Activated CD4-positive, alpha-beta T cell treated with anti-CD3 and anti-CD28 coated beads for 1 hour (primary cell): ENCODE data around the gene ITK.
"Not testable (repeated sequence)": the region's sequence is repeated elsewhere in the genome, so short reads cannot be mapped to it uniquely, and the experiment has no call there.

Experiments used
- DNase-seq: peaks from one replicate; pipeline ENCODE4 v3.0.0-alpha.2; 2020

Gene ITK

DNA sequence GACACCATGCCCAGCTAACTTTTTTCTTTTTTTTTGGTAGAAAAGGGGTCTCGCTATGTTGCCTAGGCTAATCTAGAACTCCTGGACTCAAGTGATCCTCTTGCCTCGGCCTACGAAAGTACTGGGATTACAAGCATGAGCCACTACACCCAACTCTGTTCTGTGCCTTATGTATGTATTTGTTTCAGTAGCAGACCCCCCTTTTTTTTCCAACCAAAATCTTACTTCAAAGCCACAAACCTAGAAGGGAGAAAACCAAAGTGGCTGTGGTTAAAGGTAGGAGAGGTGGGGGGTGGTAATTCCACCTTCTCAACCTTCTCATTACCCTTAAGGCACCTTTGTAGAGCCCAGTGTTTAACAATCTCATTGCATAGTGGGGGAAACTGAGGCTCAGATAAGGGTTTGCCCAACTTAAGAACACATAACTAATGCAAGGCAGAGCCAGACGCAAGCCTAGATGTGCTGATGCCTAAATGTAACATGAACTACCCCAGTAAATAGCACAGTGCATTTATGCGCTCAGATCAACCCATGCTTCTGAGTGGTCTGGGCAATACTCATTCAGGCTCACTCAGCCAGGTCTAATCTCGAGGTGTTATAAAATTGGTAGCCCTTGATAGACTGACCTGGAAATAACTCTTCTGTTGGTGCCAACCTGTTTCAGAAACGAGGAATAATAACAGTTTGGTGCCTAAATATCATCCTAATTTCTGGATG lies 33.0 kb downstream of the ITK start:
- DNase-seq: no peak

DNA sequence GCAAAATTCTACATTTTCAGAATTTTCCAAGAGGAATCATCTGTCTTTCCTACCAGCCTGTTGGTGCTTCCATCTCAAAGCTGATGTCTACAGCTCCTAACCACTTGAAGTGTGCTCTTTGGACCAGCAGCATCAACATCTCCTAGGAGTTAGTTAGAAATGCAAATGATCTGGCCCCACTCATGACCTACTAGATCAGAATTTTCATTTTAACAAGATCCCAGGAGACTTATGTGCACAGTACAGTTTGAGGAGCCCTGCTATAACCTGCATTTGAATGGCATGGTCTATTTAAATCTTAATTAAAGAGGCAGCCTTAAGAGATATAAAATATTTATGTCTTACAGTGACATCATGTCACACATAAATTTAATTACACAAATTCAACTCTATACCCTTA lies 33.8 kb downstream of the ITK start:
- DNase-seq: no peak

DNA sequence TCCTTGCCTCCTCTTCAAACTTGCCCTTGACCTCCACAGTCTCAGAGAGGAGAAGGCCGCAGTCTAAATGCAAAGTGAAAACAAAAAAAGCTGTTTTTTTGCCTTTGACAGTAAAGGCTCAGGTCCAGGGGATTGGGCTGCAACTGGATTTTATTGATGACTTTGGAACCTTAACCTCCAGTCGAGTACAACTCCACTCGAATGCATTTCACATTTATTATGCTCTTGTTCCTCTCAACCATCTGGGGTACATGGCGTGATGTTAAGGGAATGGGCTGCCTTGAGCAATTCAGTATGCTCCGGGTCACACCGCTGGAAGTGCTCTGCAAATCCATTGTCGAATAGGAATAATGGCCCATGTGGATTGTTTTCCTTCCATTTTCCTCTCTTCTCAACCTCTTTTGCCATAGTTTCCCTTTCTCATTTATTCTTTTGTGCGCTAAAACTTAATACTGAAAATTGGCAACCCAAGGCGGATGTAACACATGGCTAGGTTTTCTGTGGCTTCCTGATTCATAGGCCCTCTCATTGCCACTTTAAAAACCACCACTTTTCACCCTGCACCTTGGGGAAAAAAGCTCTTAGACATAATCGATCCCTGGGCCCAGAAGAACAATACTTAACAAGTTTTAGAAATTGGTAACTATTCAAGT lies 34.3 kb downstream of the ITK start:
- DNase-seq: no peak

DNA sequence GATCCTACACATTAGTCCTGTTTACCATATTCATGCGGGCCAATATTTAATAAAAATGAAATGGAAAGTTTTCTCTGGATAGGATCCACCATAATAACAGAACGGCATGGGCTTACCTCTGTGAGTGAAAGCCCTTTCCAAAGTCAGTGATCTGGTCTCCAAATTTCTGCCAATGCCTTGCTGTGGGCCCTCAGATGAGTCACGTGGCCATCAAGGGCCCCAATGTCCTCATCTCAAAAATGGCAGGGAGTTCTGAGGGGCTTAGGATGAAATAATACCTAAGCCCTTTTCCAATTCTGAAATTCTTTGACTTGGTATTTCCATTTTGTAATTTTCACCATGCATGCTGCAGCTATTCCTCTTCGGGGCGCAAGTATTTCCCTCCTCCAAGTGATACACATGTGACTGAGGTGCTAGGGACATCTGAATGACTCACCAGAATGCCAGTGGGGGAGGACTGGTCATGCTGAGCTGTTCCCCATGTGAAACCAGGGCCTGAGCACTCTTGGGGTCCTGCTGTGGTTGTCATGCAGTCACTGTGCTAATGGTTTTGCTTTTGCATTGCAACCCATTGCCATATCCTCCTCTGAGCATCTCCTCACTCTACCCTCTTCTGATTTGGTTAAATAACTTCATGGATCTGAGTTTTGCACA lies 35.0 kb downstream of the ITK start:
- no peak for DNase-seq

DNA sequence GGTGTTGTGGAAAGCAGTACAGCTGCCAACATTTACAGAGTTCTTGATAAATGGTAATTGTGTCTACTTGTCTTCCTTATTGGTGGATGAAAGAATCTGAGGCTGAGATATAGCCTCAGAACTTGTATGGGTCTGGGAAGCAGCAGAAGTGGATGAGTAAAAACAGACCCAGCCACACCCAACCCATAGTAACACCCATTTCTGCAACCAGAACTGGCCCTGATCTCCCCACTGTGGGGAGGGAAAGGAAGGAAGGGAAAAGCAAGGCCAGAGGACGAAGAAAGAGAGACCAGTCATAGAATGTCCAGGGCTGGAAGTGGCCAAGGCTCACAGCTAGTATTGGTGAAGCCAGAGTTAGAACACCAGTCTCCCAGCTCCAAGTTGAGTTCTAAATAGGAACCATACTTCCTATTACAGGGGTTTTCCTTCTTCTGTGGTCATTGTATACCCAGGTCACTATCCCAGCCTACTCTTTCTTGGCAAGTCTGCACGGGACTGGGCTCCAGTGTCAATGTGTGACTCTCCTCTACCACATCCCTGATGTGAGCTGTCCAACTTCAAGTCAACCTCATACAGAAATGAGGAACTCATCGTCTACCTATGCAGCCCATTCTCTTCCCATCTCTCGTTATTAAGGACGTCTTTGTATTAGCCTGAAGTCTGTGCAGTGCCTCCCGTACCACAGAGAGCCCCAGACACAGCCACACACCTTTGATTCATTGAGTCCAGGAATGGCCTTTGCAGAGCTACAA lies 35.9 kb downstream of the ITK start:
- no peak for DNase-seq

DNA sequence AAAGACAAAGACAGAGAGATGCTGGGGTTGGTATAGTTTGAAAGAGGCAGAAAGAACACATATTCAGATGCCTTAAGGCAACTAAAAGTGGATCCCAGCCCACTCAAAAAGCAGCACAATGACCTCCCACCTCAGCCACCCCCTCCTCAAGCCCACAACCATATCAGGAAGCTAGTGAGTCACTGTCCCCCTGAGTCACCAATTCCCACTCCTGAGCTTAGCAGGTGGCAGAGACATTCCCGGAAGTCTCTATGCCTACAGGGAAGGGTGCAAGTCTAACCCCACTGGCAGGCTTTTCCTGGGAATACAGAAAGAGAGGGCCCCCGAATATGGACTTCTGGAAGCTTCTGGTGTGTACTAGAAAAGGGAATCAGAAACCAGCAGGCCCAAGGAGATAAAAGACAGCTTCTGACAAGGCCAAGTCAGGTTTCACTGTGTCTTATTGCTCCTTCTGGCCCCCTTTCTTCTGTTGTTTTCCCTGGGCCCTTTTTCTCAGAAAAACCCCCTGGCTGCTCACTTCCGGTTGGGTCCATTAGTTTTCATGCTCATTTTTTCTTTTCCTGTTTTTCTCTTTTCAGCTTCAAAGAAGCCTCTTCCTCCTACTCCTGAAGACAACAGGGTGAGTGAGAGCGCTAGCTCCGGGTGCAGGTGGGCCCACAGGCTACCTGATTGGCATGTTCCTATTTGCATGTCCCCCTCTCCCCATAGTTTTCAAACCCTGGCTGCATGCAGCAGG lies 36.8 kb downstream of the ITK start:
- DNase-seq: peak; percentile 34

DNA sequence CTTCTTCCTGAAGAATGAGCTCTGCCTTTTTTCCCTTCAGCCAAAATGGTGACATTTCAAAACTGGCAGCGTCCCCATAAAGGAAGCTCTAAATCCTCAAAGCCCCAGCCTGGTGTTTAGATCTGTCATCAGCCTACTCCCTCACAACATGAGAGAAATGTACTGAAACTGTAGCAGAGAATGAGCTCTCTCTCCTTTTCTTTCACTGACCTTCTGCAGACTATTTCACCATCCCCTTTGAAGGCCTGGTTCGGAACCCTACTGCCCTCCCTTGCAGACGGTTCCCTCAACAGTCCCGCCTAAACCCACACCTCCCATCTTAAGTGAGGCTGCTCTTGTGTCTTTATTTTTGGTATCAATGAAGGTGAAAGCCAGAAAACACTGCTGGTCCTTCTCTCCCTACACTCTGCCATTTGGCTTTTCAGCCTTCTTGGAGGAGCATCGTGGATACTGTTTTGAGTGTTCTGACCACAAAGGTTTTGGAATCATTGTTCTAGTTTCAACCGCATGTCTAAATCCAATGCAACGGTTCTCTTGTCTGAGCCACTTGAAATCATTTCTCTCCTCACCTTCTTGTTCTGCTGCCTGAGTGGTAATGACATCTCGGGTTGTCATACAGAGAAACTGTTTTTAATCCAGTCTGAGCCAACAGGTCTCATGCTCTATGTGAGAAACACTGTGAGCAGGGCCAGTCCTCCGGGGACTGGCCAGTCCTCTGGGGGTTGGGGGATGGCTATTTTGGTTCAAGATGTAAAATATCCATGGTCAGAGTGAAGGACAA lies 39.0 kb downstream of the ITK start:
- DNase-seq: no peak

DNA sequence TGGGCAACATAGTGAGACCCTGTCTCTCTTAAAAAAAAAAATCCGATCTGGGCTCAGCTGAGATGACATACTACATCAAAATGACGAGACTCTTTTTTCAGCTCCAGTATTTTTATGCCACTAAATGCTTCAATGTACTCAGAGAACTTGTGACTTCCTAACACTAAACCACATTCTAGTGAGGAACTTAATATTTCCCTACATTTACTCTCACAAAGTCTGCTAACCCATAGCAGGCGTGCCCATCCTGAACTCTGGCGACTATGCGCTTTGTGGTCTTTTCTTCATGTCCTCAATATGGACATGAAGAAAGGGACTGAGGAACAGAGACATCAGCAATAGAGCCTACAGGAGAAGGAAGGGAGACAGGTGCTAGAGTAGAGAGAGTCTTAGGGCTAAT lies 41.3 kb downstream of the ITK start:
- DNase-seq: no peak

DNA sequence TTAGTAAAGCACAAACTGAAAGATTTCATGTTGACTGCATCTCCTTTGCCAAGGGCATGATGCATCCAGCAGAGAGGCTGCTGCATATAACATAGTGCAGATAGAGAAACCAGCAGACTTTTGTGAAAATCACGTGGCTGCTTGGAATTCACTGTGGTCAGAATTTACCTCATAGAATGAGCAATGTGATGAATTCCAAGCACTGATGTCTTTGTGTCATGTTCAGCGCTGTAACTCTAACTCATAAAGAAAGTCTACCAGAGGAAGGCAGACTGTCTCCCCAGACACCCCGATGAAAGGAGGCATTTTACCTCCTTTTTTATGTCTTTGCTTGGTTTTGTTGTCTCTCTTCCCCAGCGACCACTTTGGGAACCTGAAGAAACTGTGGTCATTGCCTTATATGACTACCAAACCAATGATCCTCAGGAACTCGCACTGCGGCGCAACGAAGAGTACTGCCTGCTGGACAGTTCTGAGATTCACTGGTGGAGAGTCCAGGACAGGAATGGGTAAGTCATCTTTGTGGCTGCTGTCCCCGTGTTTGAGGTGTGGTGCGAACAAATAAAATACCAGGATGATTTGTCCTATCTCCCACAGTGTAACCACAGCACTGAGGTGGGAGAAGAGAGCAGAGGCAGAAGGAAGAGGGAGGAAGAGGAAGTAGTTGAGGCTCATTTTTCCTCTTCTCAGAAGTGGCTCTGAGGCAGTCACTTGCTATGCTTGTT lies 42.0 kb downstream of the ITK start:
- DNase-seq: peak; percentile 43

DNA sequence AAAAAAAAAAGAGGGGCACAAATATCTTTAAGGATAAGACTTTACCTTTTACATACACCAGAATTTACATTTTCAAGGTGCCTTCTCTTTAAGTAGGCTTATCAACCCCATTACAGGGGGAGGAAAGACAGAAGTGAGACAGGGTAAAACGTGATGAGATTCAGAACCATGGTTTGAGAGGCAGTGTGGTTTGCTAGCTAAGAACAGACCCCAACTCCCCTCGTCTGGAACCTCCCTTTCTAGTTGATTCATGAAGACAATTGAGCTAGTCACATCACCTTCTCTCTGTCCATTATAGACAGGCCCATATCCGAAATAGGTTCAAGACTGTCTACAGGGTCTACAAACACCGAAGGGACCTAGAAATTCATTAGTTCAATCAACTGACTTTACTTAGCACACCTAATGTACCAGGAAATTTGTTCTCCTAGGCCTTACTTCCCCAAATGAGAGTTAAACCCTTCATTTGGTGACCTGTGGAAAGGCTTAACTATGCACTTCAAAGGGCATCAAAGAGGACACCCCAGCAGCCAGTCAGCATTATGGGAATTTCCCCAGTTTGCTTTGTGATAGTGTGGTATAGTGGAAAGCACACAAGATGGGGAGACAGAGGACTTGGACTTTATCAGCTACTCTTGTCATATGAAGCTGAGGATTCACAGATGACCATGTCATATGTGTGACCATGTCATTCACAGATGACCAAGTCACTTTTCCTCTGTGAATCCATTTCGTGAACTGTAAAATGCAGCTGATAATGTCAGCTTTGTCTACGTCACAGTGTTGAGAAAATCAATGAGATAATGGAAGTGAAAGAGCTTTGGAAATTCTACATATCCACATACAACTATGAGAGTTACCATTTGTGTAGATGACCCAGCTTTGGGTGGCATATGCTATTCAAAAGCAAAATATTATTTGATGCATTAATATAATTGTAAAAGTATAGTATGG lies 45.1 kb downstream of the ITK start:
- no peak for DNase-seq

DNA sequence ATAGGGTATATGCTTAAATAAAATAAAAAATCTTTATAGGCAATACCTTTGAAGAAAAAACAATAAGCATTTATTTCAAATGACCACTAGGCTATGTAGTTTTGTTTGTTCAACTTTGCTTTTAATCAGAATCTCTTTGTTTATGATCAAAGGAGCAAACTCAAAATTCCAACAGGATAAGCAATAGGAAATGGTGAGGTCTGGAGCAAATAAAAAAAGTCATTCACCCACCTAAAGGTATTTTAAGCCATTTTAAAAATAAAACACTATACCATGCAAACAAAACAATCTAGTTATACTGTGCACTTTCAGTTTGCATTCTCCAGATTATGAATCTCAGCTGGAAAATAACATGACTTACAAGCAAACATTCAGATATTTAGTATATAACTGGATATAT lies 50.0 kb downstream of the ITK start:
- no peak for DNase-seq

DNA sequence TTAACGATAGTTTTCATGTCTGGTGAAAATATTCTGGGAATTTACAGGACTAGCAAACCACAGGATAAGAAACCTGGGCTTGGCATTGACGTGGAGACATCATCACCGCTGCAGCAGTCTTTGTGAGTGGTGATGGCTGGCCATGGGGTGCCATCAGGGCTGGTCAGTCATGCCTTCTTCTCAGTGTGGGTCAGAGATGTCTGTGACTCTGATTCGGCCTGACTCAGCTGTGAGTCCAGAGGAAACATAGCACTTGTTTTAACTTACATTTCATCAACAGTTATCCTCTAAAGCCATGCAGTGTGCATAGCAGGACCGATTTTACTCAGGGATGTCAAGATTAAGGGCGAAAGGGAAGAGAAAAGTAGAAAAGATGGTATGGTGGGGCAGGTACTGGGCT lies 52.1 kb downstream of the ITK start:
- no peak for DNase-seq

DNA sequence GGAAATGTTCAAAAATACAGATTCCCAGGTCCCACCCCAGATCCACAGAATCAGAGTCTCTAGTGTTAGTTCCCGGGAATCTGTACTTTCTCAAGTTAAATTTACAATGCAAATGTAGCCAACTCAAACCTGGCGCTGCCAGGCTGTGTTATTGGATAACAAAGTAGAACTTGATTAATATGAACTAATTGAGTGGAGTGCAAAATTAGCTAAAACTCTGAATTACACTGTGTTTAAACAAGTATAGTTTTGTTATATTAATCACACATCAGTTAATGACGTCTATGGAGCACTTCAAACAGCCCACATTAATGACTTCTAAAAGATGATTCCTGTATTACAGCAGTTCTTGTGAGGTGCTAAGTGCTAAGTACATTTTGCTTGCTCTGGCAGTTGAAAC lies 52.9 kb downstream of the ITK start:
- DNase-seq: no peak

DNA sequence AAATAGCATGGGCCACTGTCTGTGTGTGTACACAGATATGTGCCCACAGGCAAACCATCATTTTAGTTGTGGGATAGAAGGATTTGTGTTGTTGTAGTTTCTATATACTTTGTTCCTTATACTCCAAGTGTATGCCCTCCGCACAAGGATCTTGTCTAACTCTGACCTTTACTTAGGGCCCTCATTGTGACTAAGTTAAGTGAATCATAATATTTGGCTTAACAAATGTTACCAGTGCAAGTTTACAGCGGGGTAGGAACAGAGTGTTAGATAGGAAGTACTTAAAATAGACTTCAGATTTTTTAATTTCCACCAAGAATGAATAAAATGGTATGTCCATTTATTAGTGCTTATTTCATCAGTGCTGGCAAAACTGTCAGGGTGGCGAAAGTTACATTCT lies 55.8 kb downstream of the ITK start:
- DNase-seq: no peak

DNA sequence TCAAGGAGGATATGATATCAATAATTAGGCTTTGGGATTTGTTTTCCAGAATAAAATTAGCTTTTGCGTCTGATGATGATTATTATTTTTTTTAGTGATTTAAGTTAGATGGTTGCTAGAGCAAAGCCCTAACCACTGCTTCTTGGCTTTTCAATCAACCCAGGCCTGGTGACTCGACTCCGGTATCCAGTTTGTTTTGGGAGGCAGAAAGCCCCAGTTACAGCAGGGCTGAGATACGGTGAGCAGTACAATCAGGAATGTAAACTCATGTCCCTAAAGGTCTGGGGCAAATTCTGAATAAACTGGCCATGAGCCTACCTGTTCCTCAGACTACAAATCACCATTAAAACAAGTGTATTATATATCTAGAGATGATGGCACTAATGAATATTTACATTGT lies 60.8 kb downstream of the ITK start:
- no peak for DNase-seq

DNA sequence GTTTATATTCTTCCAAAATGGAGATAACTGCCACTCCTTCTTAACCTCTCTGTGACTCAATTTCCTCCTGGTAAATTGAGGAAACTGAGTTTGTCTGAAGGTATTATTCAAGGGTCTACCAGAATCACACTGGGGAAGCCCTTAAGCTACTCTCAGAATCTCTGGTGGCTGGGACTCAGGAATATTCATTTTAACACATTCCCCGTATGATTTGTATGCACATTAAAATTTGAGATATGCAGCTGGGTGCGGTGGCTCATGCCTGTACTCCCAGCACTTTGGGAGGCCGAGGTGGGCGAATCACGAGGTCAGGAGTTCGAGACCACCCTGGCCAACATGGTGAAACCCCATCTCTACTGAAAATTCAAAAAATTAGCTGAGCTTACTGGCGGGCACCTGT lies 64.1 kb downstream of the ITK start:
- not testable (repeated sequence) for DNase-seq

DNA sequence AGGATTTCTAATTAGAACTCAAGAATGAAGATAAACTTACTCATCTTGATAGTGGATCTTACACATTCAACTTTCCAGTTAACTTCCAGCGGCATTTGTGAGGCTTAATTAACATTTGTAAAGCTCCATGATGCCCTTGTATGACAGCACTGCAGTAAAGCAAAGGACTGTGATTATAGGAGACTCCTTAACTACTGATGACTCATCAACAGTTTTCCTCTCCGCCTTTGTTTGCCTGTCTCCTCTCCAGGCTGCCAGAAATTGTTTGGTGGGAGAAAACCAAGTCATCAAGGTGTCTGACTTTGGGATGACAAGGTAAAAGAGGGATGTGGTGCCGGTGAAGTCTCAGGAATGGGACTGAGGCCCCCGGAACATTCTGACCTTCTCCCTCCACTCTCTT lies 64.8 kb downstream of the ITK start:
- no peak for DNase-seq

DNA sequence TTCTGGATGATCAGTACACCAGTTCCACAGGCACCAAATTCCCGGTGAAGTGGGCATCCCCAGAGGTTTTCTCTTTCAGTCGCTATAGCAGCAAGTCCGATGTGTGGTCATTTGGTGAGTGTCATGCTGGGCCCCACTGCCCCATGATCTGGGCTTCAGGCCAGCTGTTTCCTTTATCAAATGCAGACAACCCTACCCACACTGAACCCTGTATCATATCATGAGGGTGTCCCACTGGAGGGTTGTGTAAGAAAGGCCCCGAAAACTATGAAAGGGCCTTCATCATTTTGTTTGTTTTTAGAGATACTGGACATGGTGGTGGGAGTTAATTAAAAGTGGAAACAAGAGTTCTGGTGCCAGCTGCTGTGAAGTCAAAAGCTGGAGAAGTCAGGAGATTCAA lies 65.2 kb downstream of the ITK start:
- DNase-seq: no peak

DNA sequence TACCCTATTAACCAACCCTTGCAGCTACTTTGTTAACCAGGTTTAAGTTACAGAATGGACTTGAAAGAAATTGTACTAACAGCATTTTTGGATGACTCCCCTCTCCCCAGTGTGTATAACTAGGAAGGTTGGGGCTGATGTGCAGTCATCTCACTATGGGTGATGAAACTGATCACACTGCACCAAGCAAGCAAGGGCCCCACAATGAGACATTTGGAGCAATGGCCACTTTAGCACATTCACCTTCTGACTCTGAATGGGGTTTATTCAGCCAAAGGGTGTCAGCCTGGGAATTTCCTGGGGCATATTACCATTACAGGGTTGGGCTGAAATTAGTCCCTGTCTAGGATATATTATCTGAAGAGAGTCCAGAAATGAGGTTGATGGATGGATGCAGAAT lies 66.6 kb downstream of the ITK start:
- no peak for DNase-seq

DNA sequence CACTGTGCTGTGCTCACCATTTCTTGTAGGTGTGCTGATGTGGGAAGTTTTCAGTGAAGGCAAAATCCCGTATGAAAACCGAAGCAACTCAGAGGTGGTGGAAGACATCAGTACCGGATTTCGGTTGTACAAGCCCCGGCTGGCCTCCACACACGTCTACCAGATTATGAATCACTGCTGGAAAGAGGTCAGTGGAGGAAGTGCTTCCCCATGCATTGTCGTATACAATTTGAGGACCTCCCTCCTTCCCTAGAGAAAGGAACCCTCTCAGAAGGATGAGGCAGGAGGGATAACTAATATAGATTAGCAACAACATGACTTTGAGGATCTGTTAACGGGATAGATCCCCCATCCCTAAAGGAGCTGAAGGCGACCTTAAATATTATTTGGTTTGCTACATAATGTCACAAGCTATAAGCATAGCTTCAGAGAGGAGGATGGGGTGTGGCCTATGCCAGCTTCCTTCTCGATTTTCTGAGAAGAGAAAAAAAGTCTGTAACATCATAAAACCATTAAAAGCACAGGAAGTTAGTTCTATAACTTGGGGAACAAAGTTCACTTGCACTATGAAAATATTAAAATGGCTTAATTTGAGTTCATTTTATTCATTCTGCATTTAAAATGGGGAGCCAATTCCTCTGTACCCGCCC lies 68.3 kb downstream of the ITK start:
- DNase-seq: no peak
